Esophagus muscularis mucosa (tissue), 4 donors: ENCODE results near the gene URB1. TPM values are rescaled to one million over a fixed set of nuclear protein-coding genes. Genes with fewer than 3 reads are reported as not detected.

Experiments used
- DNase-seq: peaks from one replicate; pipeline ENCODE4 v3.0.0-alpha.2; 2017; ENCODE audit errors: extremely low spot score
- H3K27ac ChIP-seq, 4 donors: fragments of 200-600 bp; sonication (generic); replicated peaks in 1 of 4; 1 replicate in 3 of 4; 2 replicates in 1 of 4; pipeline ENCODE4 v1.5.1; 2016 to 2019; ENCODE audit warnings: mild to moderate bottlenecking in 1 of 4
- H3K27me3 ChIP-seq, 4 donors: fragments of 200-600 bp; sonication (generic); one replicate each; pipeline versions ENCODE4 v1.5.1 to v1.6.0; 2016 to 2019
- H3K36me3 ChIP-seq, 4 donors: fragments of 200-600 bp; sonication (generic); one replicate each; pipeline ENCODE4 v1.5.1; 2016 to 2019
- H3K4me1 ChIP-seq, 4 donors: fragments of 200-600 bp; sonication (generic); one replicate each; pipeline ENCODE4 v1.5.1; 2016 to 2019
- H3K4me3 ChIP-seq, 4 donors: fragments of 200-600 bp; sonication (generic); 1 replicate in 2 of 4; 2 replicates in 2 of 4; pipeline ENCODE4 v1.5.1; 2016 to 2019; ENCODE audit warnings: mild to moderate bottlenecking in 4 of 4, moderate library complexity in 1 of 4
- H3K9me3 ChIP-seq, 4 donors: fragments of 200-600 bp; sonication (generic); 1 replicate in 3 of 4; 2 replicates in 1 of 4; pipeline ENCODE4 v1.5.1; 2016 to 2019
- EP300 ChIP-seq: sonication (generic); formaldehyde crosslinking; IDR thresholded peaks from one replicate; pipeline ENCODE4 v1.6.1; 2017; ENCODE audit warnings: antibody characterized with exemption
- POLR2A ChIP-seq: fragments of 450-650 bp; IDR thresholded peaks from one replicate; pipeline ENCODE4 v1.6.1; 2017; ENCODE audit warnings: antibody characterized with exemption, moderate library complexity, mild to moderate bottlenecking, low read depth
- POLR2AphosphoS5 ChIP-seq, 2 donors: sonication (generic); formaldehyde crosslinking; IDR thresholded peaks; one replicate each; pipeline ENCODE4 v1.6.1; 2017; ENCODE audit warnings: antibody characterized with exemption in 2 of 2
- WGBS: methylation state at CpG from one replicate; pipeline ENCODE4 v1.1.5; 2018; 5-methylcytosine and 5-hydroxymethylcytosine counted together
- intact Hi-C: fragments of 100-400 bp; cut with DNase I; formaldehyde crosslinking; loops from one replicate; pipeline ENCODE4 v1.15.1; 2023
- total RNA-seq, 4 donors: library from RNA; depleted of rRNA; stranded (reverse); fragments of >200 nt; gene quantifications; one replicate each; pipeline versions ENCODE4 v1.1.0 to v1.2.1, GENCODE V29; 2016
- TF ChIP-seq, protein P1 (sequence below), 3 experiments: fragments of 200-600 bp in 2 of 3; fragments of 450-650 bp in 1 of 3; sonication (generic) in 2 of 3; IDR thresholded peaks; one replicate each; pipeline ENCODE4 v1.5.1; 2017 to 2019; ENCODE audit warnings: antibody characterized with exemption in 3 of 3, mild to moderate bottlenecking in 2 of 3, moderate library complexity in 1 of 3

URB1 gene
- total RNA-seq, 4 donors from 2014 or later: 14.1 to 31.0 (median 22.4) TPM

- intact Hi-C loops: no loop called here
- H3K9me3 ChIP-seq: no peaks in the 10 kb centered on the region
- no peak overlapping the region for H3K27ac ChIP-seq
- 73% methylated on average over 6 of the region's 6 CpGs for WGBS
- H3K36me3 ChIP-seq: no peaks in the 10 kb centered on the region
- H3K4me3 ChIP-seq: no peak overlapping the region
- DNase-seq: peak; percentile 21
- peaks cover 13 to 17% (median 16%) of the 10 kb centered on the region in 4 donors for H3K4me1 ChIP-seq
- TF ChIP-seq EP300: no peak
- H3K27me3 ChIP-seq: no peaks in the 10 kb centered on the region
These were observed 109.8 kb downstream of the URB1 start for GRCh38 chr21:32282992-32283391.

- intact Hi-C loops: no loop called here
These were observed 111.3 kb downstream of the URB1 start for GRCh38 chr21:32281531-32281930.

DNA sequence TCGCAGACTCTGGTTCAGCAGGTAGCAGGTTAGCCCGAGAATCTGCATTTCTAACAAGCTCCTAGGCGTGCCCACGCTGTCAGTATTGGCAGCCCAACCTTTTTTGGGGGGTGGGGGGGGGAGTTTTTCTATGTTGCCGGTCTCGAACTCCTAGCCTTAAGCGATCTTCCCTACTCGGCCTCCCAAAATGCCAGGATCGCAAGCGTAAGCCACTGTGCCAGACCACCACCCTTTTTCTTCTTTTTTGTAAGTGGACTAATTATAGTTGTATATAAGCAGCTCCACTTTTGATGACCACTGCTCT lies 113.5 kb downstream of the URB1 start:
- peak overlapping the region; percentile 56 to 77 (median 68) for H3K27ac ChIP-seq
- 10% methylated on average over 10 of the region's 10 CpGs for WGBS

More at GRCh38 chr21:32281531-32281930, 111.3 kb downstream of the URB1 start:
- H3K36me3 ChIP-seq: no peaks in the 10 kb centered on the region
- TF ChIP-seq EP300: no peak
- TF ChIP-seq POLR2AphosphoS5 (IDR thresholded peaks at IDR 0.05): no peak
- no peak for TF ChIP-seq POLR2A
- no peaks in the 10 kb centered on the region for H3K9me3 ChIP-seq
- no peak overlapping the region for H3K27ac ChIP-seq
- H3K27me3 ChIP-seq: no peaks in the 10 kb centered on the region
- 94% methylated on average over 7 of the region's 7 CpGs for WGBS
- H3K4me3 ChIP-seq: no peak overlapping the region
- H3K4me1 ChIP-seq: peaks cover 16 to 24% (median 22%) of the 10 kb centered on the region in 4 donors
- DNase-seq: peak; percentile 60

DNA sequence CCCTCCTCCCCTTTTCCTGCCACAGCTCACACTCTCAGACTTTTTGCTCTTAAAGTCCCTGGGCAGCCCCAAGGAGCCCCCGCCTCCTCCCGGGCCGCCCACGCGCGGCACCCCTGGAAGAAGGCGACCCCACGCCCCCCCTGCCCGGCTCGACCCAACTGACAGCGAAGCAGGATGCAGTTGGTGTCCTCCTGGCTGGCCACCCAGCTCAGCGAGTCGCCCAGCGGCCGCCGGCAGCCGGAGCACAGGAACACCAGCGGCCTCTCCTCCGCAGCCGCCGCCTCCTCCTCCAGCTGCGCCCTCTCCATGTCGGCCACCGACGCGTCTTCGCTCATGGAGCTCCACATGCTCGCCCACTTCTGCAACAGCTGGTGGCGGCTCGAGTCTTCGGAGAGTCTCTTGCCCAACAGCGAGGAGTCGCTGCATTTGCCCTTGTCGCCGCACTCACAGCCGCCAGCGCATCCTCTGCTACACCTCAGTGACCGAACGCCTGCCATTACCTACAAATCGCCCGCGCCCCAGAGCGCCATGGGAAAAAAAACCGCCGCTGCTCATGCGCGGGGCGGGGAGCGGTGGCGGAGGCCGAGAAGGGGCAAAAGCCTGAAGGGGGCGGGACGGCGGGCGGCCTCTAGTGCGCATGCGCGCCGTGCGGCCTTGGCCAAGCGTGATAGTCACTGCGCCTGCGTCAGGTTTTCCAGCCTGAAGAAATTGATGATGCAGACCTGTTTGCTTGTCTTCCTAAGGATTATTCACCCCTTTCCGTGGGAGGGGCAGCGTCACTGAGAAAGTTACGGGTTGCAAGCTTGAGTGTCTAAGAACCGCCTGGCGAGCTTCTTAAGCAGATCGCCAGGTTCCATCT lies 114.1 kb downstream of the URB1 start, which contains the start of gene MIS18A:
MIS18A (minus strand) TSS at position 532 of the 859 bp plus-strand sequence; CDS start at position 497, 35 bp downstream.
- Histone ChIP-seq H3K27ac (peak within 1 kb of the TSS; percentile 56 to 77 (median 68)), H3K9me3 (no peaks in the 10 kb centered on the region), H3K36me3 (peaks cover 0 to 2% (median 1%) of the 10 kb centered on the region in 4 donors), H3K4me1 (peaks cover 16 to 24% (median 22%) of the 10 kb centered on the region in 4 donors), H3K4me3 (peak within 1 kb of the TSS; percentile 75 to 84 (median 82)), H3K27me3 (no peaks in the 10 kb centered on the region)
- TF ChIP-seq POLR2A (no peak), POLR2AphosphoS5 (IDR thresholded peaks at IDR 0.05) (peak; percentile 87 to 95), EP300 (no peak)
- TF ChIP-seq, protein P1, sequence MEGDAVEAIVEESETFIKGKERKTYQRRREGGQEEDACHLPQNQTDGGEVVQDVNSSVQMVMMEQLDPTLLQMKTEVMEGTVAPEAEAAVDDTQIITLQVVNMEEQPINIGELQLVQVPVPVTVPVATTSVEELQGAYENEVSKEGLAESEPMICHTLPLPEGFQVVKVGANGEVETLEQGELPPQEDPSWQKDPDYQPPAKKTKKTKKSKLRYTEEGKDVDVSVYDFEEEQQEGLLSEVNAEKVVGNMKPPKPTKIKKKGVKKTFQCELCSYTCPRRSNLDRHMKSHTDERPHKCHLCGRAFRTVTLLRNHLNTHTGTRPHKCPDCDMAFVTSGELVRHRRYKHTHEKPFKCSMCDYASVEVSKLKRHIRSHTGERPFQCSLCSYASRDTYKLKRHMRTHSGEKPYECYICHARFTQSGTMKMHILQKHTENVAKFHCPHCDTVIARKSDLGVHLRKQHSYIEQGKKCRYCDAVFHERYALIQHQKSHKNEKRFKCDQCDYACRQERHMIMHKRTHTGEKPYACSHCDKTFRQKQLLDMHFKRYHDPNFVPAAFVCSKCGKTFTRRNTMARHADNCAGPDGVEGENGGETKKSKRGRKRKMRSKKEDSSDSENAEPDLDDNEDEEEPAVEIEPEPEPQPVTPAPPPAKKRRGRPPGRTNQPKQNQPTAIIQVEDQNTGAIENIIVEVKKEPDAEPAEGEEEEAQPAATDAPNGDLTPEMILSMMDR (IDR thresholded peaks at IDR 0.05): peak in 1 of 3 experiments; percentile 53
- DNase-seq: peak; percentile 98
- WGBS: under 1% methylated on average over 21 of the region's 69 CpGs
- intact Hi-C loops: loop anchor here (10.0 kb wide), 1 partner anchor 614 kb away; no protein-coding TSS in a partner anchor

More for the DNA sequence above, 113.5 kb downstream of the URB1 start:
- TF ChIP-seq, protein P1 (IDR thresholded peaks at IDR 0.05): no peak
- no peak for TF ChIP-seq EP300
- TF ChIP-seq POLR2A: no peak
- TF ChIP-seq POLR2AphosphoS5 (IDR thresholded peaks at IDR 0.05): no peak
- Histone ChIP-seq H3K4me1 (peaks cover 16 to 24% (median 22%) of the 10 kb centered on the region in 4 donors), H3K9me3 (no peaks in the 10 kb centered on the region), H3K27me3 (no peaks in the 10 kb centered on the region), H3K36me3 (no peaks in the 10 kb centered on the region), H3K4me3 (peak overlapping the region; percentile 75 to 84 (median 82))
- no peak for DNase-seq
- intact Hi-C loops: loop anchor here (10.0 kb wide), 1 partner anchor 615 kb away; no protein-coding TSS in a partner anchor

DNA sequence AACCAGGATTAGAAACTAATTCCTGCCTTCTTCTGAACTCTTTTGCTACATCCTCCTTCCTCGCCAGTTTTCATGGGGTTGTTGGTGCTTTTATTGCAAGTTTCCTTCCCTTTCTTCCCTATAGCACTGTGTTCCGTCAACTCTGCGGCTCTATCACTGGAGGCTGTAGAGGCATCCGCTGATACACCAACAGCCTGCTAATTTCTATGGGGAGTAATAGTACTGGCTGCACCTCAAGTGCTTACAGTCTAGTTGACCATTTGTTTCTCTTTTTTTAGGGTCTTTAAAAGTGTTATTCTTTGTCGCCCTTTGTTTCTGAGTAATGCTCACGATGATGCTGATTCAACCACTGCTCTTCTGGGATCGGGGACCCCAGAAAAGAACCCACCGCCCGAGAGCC lies 114.7 kb downstream of the URB1 start:
- H3K36me3 ChIP-seq: peaks cover 0 to 8% (median 3%) of the 10 kb centered on the region in 4 donors
- H3K4me1 ChIP-seq: peaks cover 16 to 24% (median 22%) of the 10 kb centered on the region in 4 donors
- H3K4me3 ChIP-seq: peak overlapping the region; percentile 75 to 84 (median 82)
- no peak overlapping the region for H3K27ac ChIP-seq
- no peak for TF ChIP-seq POLR2A
- TF ChIP-seq, protein P1 (IDR thresholded peaks at IDR 0.05): no peak
- no peak for TF ChIP-seq POLR2AphosphoS5 (IDR thresholded peaks at IDR 0.05)
- TF ChIP-seq EP300: no peak
- DNase-seq: peak; percentile 21
- 6% methylated on average over 9 of the region's 9 CpGs for WGBS
- intact Hi-C loops: loop anchor here (10.0 kb wide), 1 partner anchor 613 kb away; no protein-coding TSS in a partner anchor
- H3K27me3 ChIP-seq: no peaks in the 10 kb centered on the region
- no peaks in the 10 kb centered on the region for H3K9me3 ChIP-seq
